SJCRH30 (cell line): ENCODE results near the gene SUGCT. TPM values are rescaled to one million over a fixed set of nuclear protein-coding genes. Genes with fewer than 3 reads are reported as not detected.
"Not testable (repeated sequence)": the region's sequence is repeated elsewhere in the genome, so short reads cannot be mapped to it uniquely, and the experiment has no call there.

Source experiments
- DNase-seq, 2 experiments: peaks; one replicate each; pipeline ENCODE4 v3.0.0-alpha.2; 2015 to 2020
- H3K27ac ChIP-seq: fragments of 250-450 bp; sonication (Bioruptor Pico); 2 replicates; pipeline ENCODE4 v1.5.1; 2020; ENCODE audit warnings: mild to moderate bottlenecking, moderate library complexity
- H3K27me3 ChIP-seq: fragments of 250-450 bp; sonication (Bioruptor Pico); 2 replicates; pipeline ENCODE4 v1.5.1; 2020; ENCODE audit warnings: mild to moderate bottlenecking, moderate library complexity
- H3K36me3 ChIP-seq: fragments of 250-450 bp; sonication (Bioruptor Pico); 2 replicates; pipeline ENCODE4 v1.5.1; 2020; ENCODE audit warnings: mild to moderate bottlenecking, moderate library complexity
- H3K4me1 ChIP-seq: fragments of 250-450 bp; sonication (Bioruptor Pico); 2 replicates; pipeline ENCODE4 v1.5.1; 2020; ENCODE audit warnings: mild to moderate bottlenecking, moderate library complexity
- H3K4me3 ChIP-seq: fragments of 250-450 bp; sonication (Bioruptor Pico); 2 replicates; pipeline ENCODE4 v1.5.1; 2020; ENCODE audit warnings: mild to moderate bottlenecking, moderate library complexity
- H3K9me3 ChIP-seq: fragments of 250-450 bp; sonication (Bioruptor Pico); replicated peaks from 2 replicates; pipeline ENCODE4 v1.5.1; 2020; ENCODE audit warnings: mild to moderate bottlenecking, moderate library complexity
- total RNA-seq: library from RNA; depleted of rRNA; stranded (reverse); fragments of >200 nt; shearing (Covaris generic); gene quantifications from 2 replicates; pipeline ENCODE4 v1.2.3, GENCODE V29; 2014

The SUGCT gene
- total RNA-seq, 1 experiment from 2014 or later = 4.8 TPM

DNA sequence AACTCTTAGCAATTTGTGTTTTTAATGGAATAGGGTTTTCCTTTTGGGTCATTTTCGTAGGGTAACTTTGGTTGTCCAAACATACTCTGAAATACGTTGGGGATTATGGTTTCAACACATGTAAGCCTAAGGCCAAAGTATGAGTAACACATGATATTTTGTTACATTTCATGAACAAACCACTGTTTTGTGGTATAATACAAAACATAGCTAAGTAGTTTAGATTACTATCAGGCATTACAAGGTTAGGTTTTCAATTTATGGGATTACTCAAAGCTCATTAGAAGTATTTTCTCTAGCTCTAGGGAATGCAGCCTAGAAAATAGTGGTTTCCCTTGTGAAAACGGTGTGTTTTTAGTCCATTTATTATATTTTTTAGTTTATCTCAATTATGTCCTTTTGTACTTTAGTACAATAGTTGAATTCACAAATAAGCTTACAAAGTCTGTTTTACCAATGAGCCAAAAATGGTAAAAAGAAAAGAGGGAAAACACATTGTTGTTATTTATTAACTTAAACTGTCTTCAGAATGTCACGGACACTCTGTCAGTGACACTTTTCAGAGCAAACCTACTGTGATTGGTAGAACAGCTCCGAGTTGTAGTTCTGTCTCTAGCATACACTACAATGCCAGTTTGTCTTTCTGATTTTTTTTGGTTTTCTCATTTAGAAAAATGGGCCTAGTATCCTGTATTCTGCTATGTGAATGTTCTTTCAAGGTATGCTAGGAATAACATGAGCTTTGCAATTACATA is 473.7 kb downstream of the SUGCT start:
- peak in 1 of 2 experiments; percentile 41 for DNase-seq
- Histone ChIP-seq H3K9me3 (no peaks in the 10 kb centered on the region), H3K36me3 (no peaks in the 10 kb centered on the region), H3K27ac (no peak overlapping the region), H3K4me1 (no peaks in the 10 kb centered on the region), H3K27me3 (no peaks in the 10 kb centered on the region; the same call in none of the 2 replicates), H3K4me3 (no peak overlapping the region)

- Histone ChIP-seq H3K9me3 (no peaks in the 10 kb centered on the region), H3K27me3 (peaks cover 4% of the 10 kb centered on the region), H3K4me1 (no peaks in the 10 kb centered on the region), H3K27ac (no peak overlapping the region), H3K36me3 (no peaks in the 10 kb centered on the region), H3K4me3 (no peak overlapping the region)
- DNase-seq = no peak
Observed at GRCh38 chr7:40610461-40610860, 475.7 kb downstream of the SUGCT start.

DNA sequence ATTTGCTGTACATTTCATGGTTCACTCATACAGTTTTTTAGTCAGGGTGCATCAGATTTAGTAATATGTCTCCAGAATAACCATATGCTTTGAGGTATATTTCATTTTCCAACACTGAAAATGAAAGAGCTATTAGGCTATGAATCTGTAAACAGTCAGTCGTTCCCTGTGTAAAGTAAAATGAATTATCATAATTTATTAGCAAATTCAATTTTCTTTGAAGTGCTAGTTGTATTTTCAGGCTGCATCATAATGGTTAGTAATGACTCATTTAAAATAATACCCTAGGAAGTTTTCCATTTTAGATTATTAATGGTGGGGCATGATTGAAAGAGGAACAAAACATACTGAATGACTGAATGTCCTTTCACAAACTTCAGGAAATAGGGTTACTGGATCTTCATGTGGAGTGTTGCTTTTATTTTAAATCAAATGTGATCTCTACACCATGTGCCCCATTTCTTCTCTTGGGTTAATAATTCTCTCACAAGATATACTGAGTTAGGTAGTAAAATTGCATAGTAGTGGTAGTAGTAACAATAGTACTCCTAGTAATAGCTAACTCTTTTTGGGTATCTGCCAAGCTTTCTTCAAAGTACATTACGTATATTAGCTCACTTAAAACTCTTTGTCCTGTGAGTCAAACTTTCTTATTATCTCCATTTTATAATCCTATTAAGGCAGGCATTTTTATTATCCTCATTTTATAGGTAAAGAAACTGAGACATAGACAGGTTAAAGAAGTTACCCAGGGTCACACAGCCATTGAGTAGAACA is 476.5 kb downstream of the SUGCT start:
- Histone ChIP-seq H3K36me3 (no peaks in the 10 kb centered on the region), H3K4me3 (no peak overlapping the region), H3K9me3 (no peaks in the 10 kb centered on the region), H3K4me1 (no peaks in the 10 kb centered on the region), H3K27me3 (peaks cover 4% of the 10 kb centered on the region), H3K27ac (no peak overlapping the region)
- no peak for DNase-seq

GRCh38 chr7:40612298-40612697 is 477.5 kb downstream of the SUGCT start:
- Histone ChIP-seq H3K36me3 (no peaks in the 10 kb centered on the region), H3K9me3 (no peaks in the 10 kb centered on the region), H3K4me1 (no peaks in the 10 kb centered on the region), H3K4me3 (no peak overlapping the region), H3K27me3 (peaks cover 4% of the 10 kb centered on the region), H3K27ac (no peak overlapping the region)
- DNase-seq = no peak

GRCh38 chr7:40619647-40620046 is 484.8 kb downstream of the SUGCT start:
- DNase-seq = no peak
- Histone ChIP-seq H3K4me3 (no peak overlapping the region), H3K27me3 (peaks cover 13% of the 10 kb centered on the region; the same call in 1 of the 2 replicates), H3K4me1 (no peaks in the 10 kb centered on the region), H3K36me3 (no peaks in the 10 kb centered on the region), H3K9me3 (no peaks in the 10 kb centered on the region), H3K27ac (no peak overlapping the region)

GRCh38 chr7:40621592-40621998 is 486.8 kb downstream of the SUGCT start:
- Histone ChIP-seq H3K4me3 (no peak overlapping the region), H3K4me1 (no peaks in the 10 kb centered on the region), H3K9me3 (no peaks in the 10 kb centered on the region), H3K27me3 (peaks cover 9% of the 10 kb centered on the region), H3K27ac (no peak overlapping the region), H3K36me3 (no peaks in the 10 kb centered on the region)
- no peak for DNase-seq

GRCh38 chr7:40622941-40623501 is 488.2 kb downstream of the SUGCT start:
- Histone ChIP-seq H3K36me3 (no peaks in the 10 kb centered on the region), H3K27ac (no peak overlapping the region), H3K27me3 (peaks cover 9% of the 10 kb centered on the region), H3K4me3 (no peak overlapping the region), H3K9me3 (no peaks in the 10 kb centered on the region), H3K4me1 (no peaks in the 10 kb centered on the region)
- DNase-seq = no peak

- Histone ChIP-seq H3K27ac (no peak overlapping the region), H3K4me1 (no peaks in the 10 kb centered on the region), H3K36me3 (no peaks in the 10 kb centered on the region), H3K4me3 (no peak overlapping the region), H3K9me3 (no peaks in the 10 kb centered on the region), H3K27me3 (peaks cover 9% of the 10 kb centered on the region)
- no peak for DNase-seq
Observed at GRCh38 chr7:40623863-40624262, 489.1 kb downstream of the SUGCT start.

GRCh38 chr7:40627361-40627760 is 492.6 kb downstream of the SUGCT start:
- not testable (repeated sequence) for H3K36me3 ChIP-seq, H3K27me3 ChIP-seq, H3K9me3 ChIP-seq, DNase-seq, H3K4me1 ChIP-seq, H3K4me3 ChIP-seq, H3K27ac ChIP-seq

- H3K36me3 ChIP-seq = no peaks in the 10 kb centered on the region
Observed at GRCh38 chr7:40629891-40630290, 495.1 kb downstream of the SUGCT start.

GRCh38 chr7:40634118-40634517 is 499.3 kb downstream of the SUGCT start:
- Histone ChIP-seq H3K9me3 (no peaks in the 10 kb centered on the region), H3K27ac (no peak overlapping the region), H3K27me3 (peaks cover 8% of the 10 kb centered on the region; the same call in 1 of the 2 replicates), H3K4me1 (no peaks in the 10 kb centered on the region), H3K36me3 (no peaks in the 10 kb centered on the region), H3K4me3 (no peak overlapping the region)
- DNase-seq = no peak

More at GRCh38 chr7:40629891-40630290, 495.1 kb downstream of the SUGCT start:
- Histone ChIP-seq H3K4me3 (no peak overlapping the region), H3K4me1 (no peaks in the 10 kb centered on the region), H3K27ac (no peak overlapping the region), H3K9me3 (no peaks in the 10 kb centered on the region), H3K27me3 (peaks cover 5% of the 10 kb centered on the region)
- no peak for DNase-seq

DNA sequence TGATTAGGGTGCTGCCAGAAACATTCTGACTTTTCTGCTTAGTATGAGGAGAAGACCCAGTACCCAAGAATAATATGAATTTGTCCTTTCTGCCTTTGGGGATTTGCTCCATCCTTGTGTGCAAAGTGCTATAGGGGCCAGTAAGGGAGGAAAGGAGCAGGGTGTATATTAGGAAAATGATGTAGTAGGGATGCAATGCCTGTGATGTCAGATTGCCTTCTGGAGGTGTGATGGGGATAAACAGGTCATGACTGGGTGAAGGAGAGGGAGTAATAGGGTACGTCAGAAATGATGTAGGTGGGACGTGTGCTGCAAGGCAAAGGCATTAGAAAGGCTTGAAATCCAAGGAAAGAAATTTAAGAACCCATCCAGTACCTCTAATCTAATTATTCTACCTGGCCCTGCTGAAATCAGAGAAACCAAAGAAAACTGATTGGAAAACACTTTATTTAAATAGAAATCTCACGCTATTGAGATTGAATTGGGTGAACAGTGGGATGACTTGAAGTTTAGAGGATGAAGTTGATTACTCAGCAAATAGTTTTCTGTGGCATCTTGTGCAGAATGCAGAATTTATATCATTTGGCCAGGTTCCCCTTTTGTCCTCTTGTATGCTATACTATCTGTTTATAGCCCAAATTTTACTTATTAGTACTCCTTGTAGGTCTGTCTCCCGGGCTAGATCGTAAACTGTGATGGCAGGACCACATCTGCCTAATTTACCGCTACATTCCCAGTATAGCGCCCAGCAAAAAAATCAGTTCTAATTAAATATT is 503.9 kb downstream of the SUGCT start:
- H3K9me3 ChIP-seq = no peaks in the 10 kb centered on the region
- H3K27ac ChIP-seq = no peak overlapping the region

DNA sequence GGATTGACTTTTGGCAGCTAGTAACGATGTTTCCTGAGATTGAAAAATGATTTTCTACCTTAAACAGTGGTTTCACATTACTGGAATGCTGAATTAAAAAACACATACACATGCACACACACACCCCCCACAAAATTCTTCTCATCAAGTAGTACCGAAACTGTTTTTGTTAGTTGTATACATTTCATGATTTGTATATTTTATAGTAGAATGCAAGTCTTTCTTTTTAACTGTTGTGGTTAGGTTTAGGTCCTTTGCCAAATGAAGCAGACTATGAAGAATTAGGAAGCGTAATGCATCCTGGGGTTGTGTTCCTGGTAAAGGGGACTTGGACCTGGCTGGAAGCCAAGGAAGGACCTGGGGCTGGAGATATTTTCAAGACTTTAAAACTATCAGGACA is 505.8 kb downstream of the SUGCT start:
- no peak overlapping the region for H3K27ac ChIP-seq
- peak in 1 of 2 experiments; percentile 18 for DNase-seq
- no peaks in the 10 kb centered on the region for H3K9me3 ChIP-seq
- H3K4me3 ChIP-seq = no peak overlapping the region
- H3K4me1 ChIP-seq = no peaks in the 10 kb centered on the region
- H3K36me3 ChIP-seq = no peaks in the 10 kb centered on the region
- peaks cover 3% of the 10 kb centered on the region; the same call in 1 of the 2 replicates for H3K27me3 ChIP-seq

More for the DNA sequence above, 503.9 kb downstream of the SUGCT start:
- no peaks in the 10 kb centered on the region for H3K36me3 ChIP-seq
- peaks cover 3% of the 10 kb centered on the region; the same call in 1 of the 2 replicates for H3K27me3 ChIP-seq
- no peak overlapping the region for H3K4me3 ChIP-seq
- H3K4me1 ChIP-seq = no peaks in the 10 kb centered on the region
- DNase-seq = no peak

DNA sequence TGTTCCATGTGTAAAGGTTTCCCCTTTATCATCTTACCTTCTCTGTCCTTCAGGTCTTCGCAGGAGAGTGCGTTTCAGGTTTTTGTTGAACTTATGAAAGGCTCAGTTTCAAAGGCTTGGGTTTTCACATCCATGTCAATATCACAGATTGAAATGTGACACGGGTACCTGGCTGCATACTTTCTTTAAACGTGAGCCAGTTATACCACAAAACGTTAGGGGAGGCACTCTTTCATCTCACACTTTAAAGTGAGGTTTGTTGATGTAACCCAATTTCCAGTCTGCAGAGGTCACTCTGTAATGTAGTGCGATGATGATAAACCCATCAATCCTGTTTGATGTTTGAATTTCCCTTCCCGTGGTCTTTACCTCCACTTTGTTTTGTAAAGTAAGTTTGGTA is 506.9 kb downstream of the SUGCT start:
- no peak overlapping the region for H3K4me3 ChIP-seq
- no peak overlapping the region for H3K27ac ChIP-seq
- H3K27me3 ChIP-seq = peaks cover 3% of the 10 kb centered on the region; the same call in 1 of the 2 replicates
- H3K9me3 ChIP-seq = no peaks in the 10 kb centered on the region
- DNase-seq = no peak
- H3K4me1 ChIP-seq = no peaks in the 10 kb centered on the region
- no peaks in the 10 kb centered on the region for H3K36me3 ChIP-seq
